ENCODE results near the gene CREB5. TPM values are rescaled to one million over a fixed set of nuclear protein-coding genes. Genes with fewer than 3 reads are reported as not detected.

CREB5 gene
- polyA plus RNA-seq, 6 donors from 2014 or later: 0.40 to 0.66 TPM; not detected in 4

GRCh38 chr7:28617308-28617880, 205.1 kb downstream of the CREB5 start:
- Mint-ChIP-seq H3K9me3 (no peaks in the 10 kb centered on the region), H3K36me3 (no peaks in the 10 kb centered on the region), H3K27ac (no peak overlapping the region), H3K4me3 (no peak overlapping the region), H3K4me1 (no peaks in the 10 kb centered on the region), H3K27me3 (no peaks in the 10 kb centered on the region)
- ATAC-seq (ENCODE audit: low read depth in 2 of 2): no peak
- no peak for DNase-seq

GRCh38 chr7:28618383-28618782, 206.1 kb downstream of the CREB5 start:
- ATAC-seq (ENCODE audit: low read depth in 2 of 2) (no peak), DNase-seq (no peak)
- Mint-ChIP-seq H3K27me3 (no peaks in the 10 kb centered on the region), H3K27ac (peak overlapping the region in 1 of 6 donors; percentile 34), H3K36me3 (no peaks in the 10 kb centered on the region), H3K4me1 (no peaks in the 10 kb centered on the region), H3K4me3 (no peak overlapping the region), H3K9me3 (no peaks in the 10 kb centered on the region)

DNA sequence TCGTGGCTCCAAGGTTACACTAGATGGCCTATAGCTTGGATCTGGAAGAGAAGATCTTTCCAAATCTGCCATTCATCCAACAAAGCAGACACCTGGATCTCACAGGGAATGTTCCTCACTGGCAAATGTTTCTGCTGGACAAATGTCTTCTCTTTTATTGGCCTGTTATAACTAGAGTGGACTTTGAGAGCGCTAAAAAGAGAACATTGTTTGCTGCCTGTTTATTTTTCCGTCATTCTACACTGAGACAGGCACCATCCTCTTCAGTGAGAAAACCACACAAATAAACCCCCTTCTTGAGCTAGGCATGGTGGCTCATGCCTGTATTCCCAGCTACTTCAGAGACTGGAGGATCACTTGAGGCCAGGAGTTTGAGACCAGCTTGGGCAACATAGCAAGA, 206.9 kb downstream of the CREB5 start:
- H3K9me3 Mint-ChIP-seq: no peaks in the 10 kb centered on the region
- H3K4me3 Mint-ChIP-seq: no peak overlapping the region
- ATAC-seq (ENCODE audit: low read depth in 2 of 2): no peak
- no peaks in the 10 kb centered on the region for H3K36me3 Mint-ChIP-seq
- H3K27ac Mint-ChIP-seq: no peak overlapping the region
- no peaks in the 10 kb centered on the region for H3K27me3 Mint-ChIP-seq
- no peaks in the 10 kb centered on the region for H3K4me1 Mint-ChIP-seq
- DNase-seq: no peak

DNA sequence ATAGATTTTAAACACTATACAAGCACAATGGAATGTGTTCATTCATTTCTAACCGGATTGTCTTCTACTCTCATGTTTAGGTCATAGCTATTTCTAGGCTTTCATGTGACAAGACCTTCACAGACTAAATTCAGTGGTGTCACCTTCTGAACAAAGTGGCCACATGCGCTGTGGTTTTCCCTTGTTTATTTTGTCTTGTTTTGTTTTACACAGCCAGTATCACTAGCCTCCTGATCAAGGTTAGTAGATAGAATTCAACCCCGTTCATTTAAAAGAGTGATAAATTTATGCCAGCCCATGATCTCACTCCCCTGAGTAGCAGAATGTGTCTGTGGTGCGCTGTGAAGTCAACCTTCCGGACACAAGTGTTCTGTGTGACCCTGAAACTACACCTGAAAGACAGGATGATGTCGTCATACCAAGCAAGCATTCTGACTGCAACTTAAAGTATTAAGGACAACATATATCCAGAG, 209.1 kb downstream of the CREB5 start:
- H3K9me3 Mint-ChIP-seq: no peaks in the 10 kb centered on the region
- no peak overlapping the region for H3K27ac Mint-ChIP-seq
- H3K4me3 Mint-ChIP-seq: no peak overlapping the region
- no peak for ATAC-seq (ENCODE audit: low read depth in 2 of 2)
- no peaks in the 10 kb centered on the region for H3K27me3 Mint-ChIP-seq
- H3K4me1 Mint-ChIP-seq: peaks cover 0 to 2% (median 0%) of the 10 kb centered on the region in 3 donors
- DNase-seq: no peak
- H3K36me3 Mint-ChIP-seq: no peaks in the 10 kb centered on the region

DNA sequence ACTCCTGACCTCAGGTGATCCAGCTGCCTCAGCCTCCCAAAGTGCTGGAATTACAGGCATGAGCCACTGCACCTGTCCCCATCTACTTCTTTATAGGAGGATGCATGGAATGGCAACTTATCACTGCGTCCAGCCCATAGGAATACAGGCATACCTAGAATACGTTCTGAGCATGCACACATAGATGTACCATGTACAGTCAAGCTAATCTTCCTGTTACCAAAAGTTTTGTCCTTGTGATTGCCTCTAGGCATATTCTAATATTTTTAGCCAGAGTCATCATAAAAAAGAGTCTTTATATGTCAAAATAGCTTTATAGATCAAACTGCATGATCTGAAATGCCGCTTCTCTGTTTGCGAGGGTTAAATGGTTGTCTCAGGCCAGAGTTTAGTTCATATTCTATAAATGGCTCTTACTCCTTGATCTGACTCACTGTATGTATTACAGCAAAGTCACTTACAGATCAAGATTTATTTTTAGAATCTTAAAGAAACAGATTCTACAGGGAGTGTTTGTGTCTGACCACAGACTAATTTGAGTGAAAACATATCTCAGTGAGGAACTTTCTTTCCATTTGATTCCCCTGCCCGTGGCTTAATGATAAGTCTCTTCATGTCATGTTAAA, 210.9 kb downstream of the CREB5 start:
- ATAC-seq (ENCODE audit: low read depth in 2 of 2) (no peak), DNase-seq (no peak)
- H3K4me1 Mint-ChIP-seq: peaks cover 0 to 3% (median 0%) of the 10 kb centered on the region in 3 donors
- H3K27me3 Mint-ChIP-seq: peaks cover 7 to 8% (median 8%) of the 10 kb centered on the region in 3 donors
- no peaks in the 10 kb centered on the region for H3K36me3 Mint-ChIP-seq
- H3K27ac Mint-ChIP-seq: no peak overlapping the region
- no peaks in the 10 kb centered on the region for H3K9me3 Mint-ChIP-seq
- no peak overlapping the region for H3K4me3 Mint-ChIP-seq

GRCh38 chr7:28623863-28624262, 211.5 kb downstream of the CREB5 start:
- DNase-seq (no peak), ATAC-seq (ENCODE audit: low read depth in 2 of 2) (no peak)
- Mint-ChIP-seq H3K27me3 (peaks cover 7 to 15% (median 13%) of the 10 kb centered on the region in 3 donors), H3K4me1 (peaks cover 0 to 3% (median 0%) of the 10 kb centered on the region in 3 donors), H3K27ac (no peak overlapping the region), H3K9me3 (no peaks in the 10 kb centered on the region), H3K4me3 (no peak overlapping the region), H3K36me3 (no peaks in the 10 kb centered on the region)

DNA sequence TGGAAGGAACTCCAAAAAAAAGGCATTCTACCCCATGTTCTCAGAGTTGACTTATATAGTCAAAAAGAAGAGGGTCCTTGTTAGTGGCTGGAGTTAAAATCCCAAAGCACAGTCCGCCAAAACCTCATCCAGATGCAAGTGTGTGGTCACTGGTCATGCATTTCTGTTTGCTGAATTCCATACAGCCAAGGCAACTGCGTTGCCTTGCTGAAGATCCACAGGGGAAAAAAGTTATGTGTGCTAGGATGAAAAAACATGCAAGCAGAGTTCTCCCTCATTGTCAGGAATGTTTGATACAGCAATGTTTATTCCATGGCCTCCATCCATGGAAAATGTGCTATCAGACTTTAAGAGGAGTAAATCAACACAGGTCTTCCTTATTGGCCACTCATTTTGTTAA, 213.1 kb downstream of the CREB5 start:
- Mint-ChIP-seq H3K4me1 (peaks cover 0 to 3% (median 0%) of the 10 kb centered on the region in 3 donors), H3K4me3 (no peak overlapping the region), H3K36me3 (no peaks in the 10 kb centered on the region), H3K27ac (no peak overlapping the region), H3K27me3 (peaks cover 14 to 20% (median 20%) of the 10 kb centered on the region in 3 donors), H3K9me3 (no peaks in the 10 kb centered on the region)
- DNase-seq (no peak), ATAC-seq (ENCODE audit: low read depth in 2 of 2) (no peak)

GRCh38 chr7:28626221-28626620, 213.9 kb downstream of the CREB5 start:
- Mint-ChIP-seq H3K4me1 (peaks cover 0 to 3% (median 0%) of the 10 kb centered on the region in 3 donors), H3K27me3 (peaks cover 19 to 28% (median 25%) of the 10 kb centered on the region in 3 donors), H3K4me3 (no peak overlapping the region), H3K36me3 (no peaks in the 10 kb centered on the region), H3K9me3 (no peaks in the 10 kb centered on the region), H3K27ac (no peak overlapping the region)
- ATAC-seq (ENCODE audit: low read depth in 2 of 2) (no peak), DNase-seq (no peak)

- DNase-seq (peak; percentile 6), ATAC-seq (ENCODE audit: low read depth in 2 of 2) (no peak)
- H3K36me3 Mint-ChIP-seq: no peaks in the 10 kb centered on the region
These were observed 214.4 kb downstream of the CREB5 start for GRCh38 chr7:28626624-28627262.

DNA sequence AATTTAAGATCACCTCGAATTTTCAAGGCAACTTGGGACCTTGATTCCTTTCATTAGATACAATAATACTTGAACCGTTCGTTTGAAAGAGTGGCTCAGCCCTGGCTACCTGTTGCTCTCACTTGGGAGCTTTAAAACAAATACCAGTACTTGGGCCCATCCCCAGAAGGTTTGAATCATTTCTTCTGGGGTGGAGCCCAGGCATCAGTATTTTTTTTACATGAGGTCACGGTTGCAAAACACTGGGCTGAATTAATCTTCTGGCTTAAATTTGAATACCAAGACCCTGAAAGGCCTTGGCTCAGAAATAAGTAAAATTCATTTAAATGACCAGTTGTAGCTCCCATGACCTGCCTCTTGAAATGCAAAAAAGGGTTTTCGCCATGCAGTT, 214.9 kb downstream of the CREB5 start:
- no peaks in the 10 kb centered on the region for H3K9me3 Mint-ChIP-seq

More at GRCh38 chr7:28626624-28627262, 214.4 kb downstream of the CREB5 start:
- peaks cover 19 to 33% (median 31%) of the 10 kb centered on the region in 3 donors for H3K27me3 Mint-ChIP-seq
- peaks cover 0 to 3% (median 0%) of the 10 kb centered on the region in 3 donors for H3K4me1 Mint-ChIP-seq
- no peak overlapping the region for H3K27ac Mint-ChIP-seq
- H3K9me3 Mint-ChIP-seq: no peaks in the 10 kb centered on the region
- no peak overlapping the region for H3K4me3 Mint-ChIP-seq

GRCh38 chr7:28627896-28628295, 215.6 kb downstream of the CREB5 start:
- H3K4me3 Mint-ChIP-seq: no peak overlapping the region
- DNase-seq (no peak), ATAC-seq (ENCODE audit: low read depth in 2 of 2) (no peak)
- H3K9me3 Mint-ChIP-seq: no peaks in the 10 kb centered on the region
- H3K27me3 Mint-ChIP-seq: peaks cover 19 to 43% (median 40%) of the 10 kb centered on the region in 3 donors
- H3K4me1 Mint-ChIP-seq: peaks cover 0 to 3% (median 0%) of the 10 kb centered on the region in 3 donors
- no peaks in the 10 kb centered on the region for H3K36me3 Mint-ChIP-seq
- peak overlapping the region in 1 of 6 donors; percentile 36 for H3K27ac Mint-ChIP-seq

More for the DNA sequence above, 214.9 kb downstream of the CREB5 start:
- no peak overlapping the region for H3K27ac Mint-ChIP-seq
- H3K27me3 Mint-ChIP-seq: peaks cover 19 to 38% (median 34%) of the 10 kb centered on the region in 3 donors
- DNase-seq (no peak), ATAC-seq (ENCODE audit: low read depth in 2 of 2) (no peak)
- peaks cover 0 to 3% (median 0%) of the 10 kb centered on the region in 3 donors for H3K4me1 Mint-ChIP-seq
- H3K4me3 Mint-ChIP-seq: no peak overlapping the region
- no peaks in the 10 kb centered on the region for H3K36me3 Mint-ChIP-seq

DNA sequence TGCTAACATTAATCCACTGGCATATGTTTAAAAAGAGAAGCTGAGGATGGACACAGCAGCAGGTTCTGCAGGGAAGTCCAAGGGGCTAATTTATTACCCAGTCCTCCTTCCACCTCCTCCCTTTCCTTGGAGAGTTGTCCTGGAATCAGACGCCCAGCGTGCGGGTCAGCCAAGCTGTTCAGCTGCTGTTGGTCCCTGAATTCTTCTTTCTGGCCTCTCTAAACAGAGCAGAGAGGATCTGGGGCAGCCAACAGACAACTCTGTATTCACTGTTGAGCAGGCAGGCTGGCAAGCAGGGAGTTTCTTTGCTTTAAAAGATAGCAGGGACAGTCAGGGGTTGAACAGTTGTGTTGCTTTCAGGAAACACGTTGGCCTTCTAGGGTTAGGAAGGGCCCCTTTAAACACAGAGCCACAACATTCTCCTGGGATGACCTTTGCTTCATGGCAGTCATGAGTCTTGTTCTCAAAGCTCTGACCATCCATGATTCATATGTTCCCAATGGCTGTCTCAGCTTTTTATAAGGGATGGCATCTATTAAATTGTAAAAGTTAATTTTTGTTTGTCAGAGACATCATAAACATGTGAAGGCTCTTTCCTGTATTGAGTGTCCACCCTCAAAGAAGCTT, 217.0 kb downstream of the CREB5 start:
- no peak for ATAC-seq (ENCODE audit: low read depth in 2 of 2)
- Mint-ChIP-seq H3K9me3 (no peaks in the 10 kb centered on the region), H3K4me3 (no peak overlapping the region), H3K27me3 (peaks cover 19 to 43% (median 41%) of the 10 kb centered on the region in 3 donors), H3K4me1 (peaks cover 0 to 3% (median 0%) of the 10 kb centered on the region in 3 donors), H3K36me3 (no peaks in the 10 kb centered on the region), H3K27ac (no peak overlapping the region)
- DNase-seq: no peak

- Mint-ChIP-seq H3K36me3 (no peaks in the 10 kb centered on the region), H3K27ac (no peak overlapping the region), H3K27me3 (peaks cover 19 to 43% (median 41%) of the 10 kb centered on the region in 3 donors), H3K9me3 (no peaks in the 10 kb centered on the region), H3K4me1 (peaks cover 0 to 3% (median 0%) of the 10 kb centered on the region in 3 donors), H3K4me3 (no peak overlapping the region)
- ATAC-seq (ENCODE audit: low read depth in 2 of 2) (no peak), DNase-seq (no peak)
These were observed 218.0 kb downstream of the CREB5 start for GRCh38 chr7:28630350-28630749.

All from naive B cell (primary cell).